Measurements from ENCODE around the gene CST3. TPM values are rescaled to one million over a fixed set of nuclear protein-coding genes. Genes with fewer than 3 reads are reported as not detected.

Gene CST3
- total and polyA plus RNA-seq, 2 donors (not counting 1 experiment from before 2014, with no cell fraction given): 1.2 to 16.9 TPM

DNA sequence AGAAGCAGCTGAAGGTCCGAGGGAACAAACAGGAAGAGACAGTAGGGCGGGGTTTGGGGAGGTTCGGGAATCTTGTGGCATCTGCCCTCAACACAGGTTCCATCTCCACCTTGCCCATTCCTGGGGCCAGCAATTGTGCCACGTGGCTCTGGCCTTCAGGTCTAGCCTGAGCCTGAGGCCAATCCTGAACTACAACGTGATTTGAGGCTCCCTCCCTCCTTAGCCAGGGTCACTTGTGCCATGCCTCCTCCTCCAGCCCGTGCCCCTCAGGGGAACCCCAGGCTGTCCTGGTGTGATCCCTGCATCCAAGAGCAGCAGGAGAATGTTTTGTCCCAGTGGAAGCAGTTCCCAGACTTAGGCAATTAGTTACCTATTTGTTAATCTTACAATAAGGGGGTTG is 35.1 kb downstream of the CST3 start:
- H3K27me3 Mint-ChIP-seq: peaks cover 3% of the 10 kb centered on the region
- H3K4me2 ChIP-seq (replicated peaks; ENCODE audit: low read depth, low read length, poor library complexity, severe bottlenecking): no peak overlapping the region
- no peak overlapping the region for H3K9ac ChIP-seq (ENCODE audit: low read length)
- 62% methylated on average over 5 of the region's 6 CpGs for WGBS (ENCODE audit: insufficient coverage)
- H3K4me3 Mint-ChIP-seq: no peak overlapping the region
- ATAC-seq (ENCODE audit: low read depth): no peak
- H3K27ac ChIP-seq (ENCODE audit: low read length in 2 of 2): no peak overlapping the region
- no peaks in the 10 kb centered on the region for H3K36me3 ChIP-seq (replicated peaks in 1 of 2; ENCODE audit: control extremely low read depth in 1 of 2, control insufficient read depth in 1 of 2, extremely low read depth in 1 of 2, insufficient read depth in 2 of 2, low read length in 1 of 2)
- H3K4me1 Mint-ChIP-seq: no peaks in the 10 kb centered on the region
- H4K20me1 ChIP-seq (ENCODE audit: control insufficient read depth, insufficient read depth, low read length, poor library complexity, severe bottlenecking): no peaks in the 10 kb centered on the region
- POLR2A ChIA-PET: no interaction called here
- H2AFZ ChIP-seq (ENCODE audit: insufficient read depth, low read depth, low read length, poor library complexity, severe bottlenecking): no peak overlapping the region
- TF ChIP-seq, protein P1, sequence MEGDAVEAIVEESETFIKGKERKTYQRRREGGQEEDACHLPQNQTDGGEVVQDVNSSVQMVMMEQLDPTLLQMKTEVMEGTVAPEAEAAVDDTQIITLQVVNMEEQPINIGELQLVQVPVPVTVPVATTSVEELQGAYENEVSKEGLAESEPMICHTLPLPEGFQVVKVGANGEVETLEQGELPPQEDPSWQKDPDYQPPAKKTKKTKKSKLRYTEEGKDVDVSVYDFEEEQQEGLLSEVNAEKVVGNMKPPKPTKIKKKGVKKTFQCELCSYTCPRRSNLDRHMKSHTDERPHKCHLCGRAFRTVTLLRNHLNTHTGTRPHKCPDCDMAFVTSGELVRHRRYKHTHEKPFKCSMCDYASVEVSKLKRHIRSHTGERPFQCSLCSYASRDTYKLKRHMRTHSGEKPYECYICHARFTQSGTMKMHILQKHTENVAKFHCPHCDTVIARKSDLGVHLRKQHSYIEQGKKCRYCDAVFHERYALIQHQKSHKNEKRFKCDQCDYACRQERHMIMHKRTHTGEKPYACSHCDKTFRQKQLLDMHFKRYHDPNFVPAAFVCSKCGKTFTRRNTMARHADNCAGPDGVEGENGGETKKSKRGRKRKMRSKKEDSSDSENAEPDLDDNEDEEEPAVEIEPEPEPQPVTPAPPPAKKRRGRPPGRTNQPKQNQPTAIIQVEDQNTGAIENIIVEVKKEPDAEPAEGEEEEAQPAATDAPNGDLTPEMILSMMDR (IDR thresholded peaks at IDR 0.05): no peak
- no peak for TF ChIP-seq EZH2 (IDR thresholded peaks at IDR 0.05; ENCODE audit: borderline replicate concordance, insufficient read depth, low read depth, low read length, poor library complexity, severe bottlenecking)
- no peaks in the 10 kb centered on the region for H3K79me2 ChIP-seq (ENCODE audit: control insufficient read depth, insufficient read depth, low read length)
- CTCF ChIA-PET: no interaction called here
- no peaks in the 10 kb centered on the region for H3K4me1 ChIP-seq (ENCODE audit: control insufficient read depth in 2 of 2, insufficient read depth in 2 of 2, low read length in 2 of 2)
- no peaks in the 10 kb centered on the region for H3K9me3 Mint-ChIP-seq (ENCODE audit: insufficient read depth)
- intact Hi-C loops (cut with micrococcal nuclease): no loop called here
- H3K27me3 ChIP-seq (replicated peaks in 1 of 4; ENCODE audit: control extremely low read depth in 1 of 4, control insufficient read depth in 3 of 4, insufficient read depth in 4 of 4, low read length in 3 of 4): no peaks in the 10 kb centered on the region
- no peak overlapping the region for H3K4me3 ChIP-seq (ENCODE audit: control extremely low read depth in 1 of 5, extremely low read depth in 1 of 5, insufficient read depth in 1 of 5, low read depth in 2 of 5, low read length in 4 of 5)
- no peak for DNase-seq
- H3K9me3 ChIP-seq (ENCODE audit: control extremely low read depth in 1 of 3, control insufficient read depth in 2 of 3, insufficient read depth in 1 of 3, low read length in 2 of 3): no peaks in the 10 kb centered on the region
- H3K27ac Mint-ChIP-seq: no peak overlapping the region

DNA sequence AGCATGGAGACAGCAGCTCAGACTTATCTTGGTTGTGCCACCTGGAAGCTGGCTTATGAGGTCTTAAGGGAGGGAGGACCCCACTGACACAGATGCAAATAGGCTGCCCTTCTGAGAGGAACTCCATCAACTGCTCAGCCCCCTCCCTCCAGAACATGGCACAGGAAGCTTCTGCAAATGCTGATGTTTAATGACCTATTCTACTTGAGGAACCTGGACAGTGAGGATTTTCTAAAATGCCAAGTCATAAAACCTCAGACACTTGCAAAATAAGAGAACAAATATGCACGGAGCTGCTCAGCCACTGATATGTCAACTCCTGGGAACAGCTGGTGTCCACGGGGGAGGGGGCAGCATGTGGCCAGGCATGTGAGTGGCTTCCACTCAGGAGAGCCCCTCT is 35.5 kb downstream of the CST3 start:
- peaks cover 3% of the 10 kb centered on the region for H3K27me3 Mint-ChIP-seq
- CTCF ChIA-PET: no interaction called here
- intact Hi-C loops (cut with micrococcal nuclease): no loop called here
- Histone ChIP-seq H3K4me3 (ENCODE audit: control extremely low read depth in 1 of 5, extremely low read depth in 1 of 5, insufficient read depth in 1 of 5, low read depth in 2 of 5, low read length in 4 of 5) (no peak overlapping the region), H3K36me3 (replicated peaks in 1 of 2; ENCODE audit: control extremely low read depth in 1 of 2, control insufficient read depth in 1 of 2, extremely low read depth in 1 of 2, insufficient read depth in 2 of 2, low read length in 1 of 2) (no peaks in the 10 kb centered on the region), H3K4me1 (ENCODE audit: control insufficient read depth in 2 of 2, insufficient read depth in 2 of 2, low read length in 2 of 2) (no peaks in the 10 kb centered on the region), H3K79me2 (ENCODE audit: control insufficient read depth, insufficient read depth, low read length) (no peaks in the 10 kb centered on the region), H3K27ac (ENCODE audit: low read length in 2 of 2) (no peak overlapping the region), H3K9me3 (ENCODE audit: control extremely low read depth in 1 of 3, control insufficient read depth in 2 of 3, insufficient read depth in 1 of 3, low read length in 2 of 3) (no peaks in the 10 kb centered on the region), H3K9ac (ENCODE audit: low read length) (no peak overlapping the region), H4K20me1 (ENCODE audit: control insufficient read depth, insufficient read depth, low read length, poor library complexity, severe bottlenecking) (no peaks in the 10 kb centered on the region), H3K4me2 (replicated peaks; ENCODE audit: low read depth, low read length, poor library complexity, severe bottlenecking) (no peak overlapping the region), H3K27me3 (replicated peaks in 1 of 4; ENCODE audit: control extremely low read depth in 1 of 4, control insufficient read depth in 3 of 4, insufficient read depth in 4 of 4, low read length in 3 of 4) (no peaks in the 10 kb centered on the region), H2AFZ (ENCODE audit: insufficient read depth, low read depth, low read length, poor library complexity, severe bottlenecking) (no peak overlapping the region)
- H3K4me1 Mint-ChIP-seq: no peaks in the 10 kb centered on the region
- H3K4me3 Mint-ChIP-seq: no peak overlapping the region
- no peak overlapping the region for H3K27ac Mint-ChIP-seq
- whole genome bisulfite sequencing (ENCODE audit: insufficient coverage): 12% methylated on average over 2 of the region's 2 CpGs
- POLR2A ChIA-PET: no interaction called here
- ATAC-seq (ENCODE audit: low read depth) (no peak), DNase-seq (no peak)
- H3K9me3 Mint-ChIP-seq (ENCODE audit: insufficient read depth): no peaks in the 10 kb centered on the region
- no peak for TF ChIP-seq EZH2 (IDR thresholded peaks at IDR 0.05; ENCODE audit: borderline replicate concordance, insufficient read depth, low read depth, low read length, poor library complexity, severe bottlenecking)
- TF ChIP-seq, protein P1 (IDR thresholded peaks at IDR 0.05): no peak

Data from B cell (primary cell).